Measurements from ENCODE around the gene SLX9.
A peak's percentile ranks its signal among the peaks of the same experiment; 100 is the strongest.

The SLX9 gene

GRCh38 chr21:45009616-45010015, 69.8 kb downstream of the SLX9 start:
- DNase-seq = no peak

DNA sequence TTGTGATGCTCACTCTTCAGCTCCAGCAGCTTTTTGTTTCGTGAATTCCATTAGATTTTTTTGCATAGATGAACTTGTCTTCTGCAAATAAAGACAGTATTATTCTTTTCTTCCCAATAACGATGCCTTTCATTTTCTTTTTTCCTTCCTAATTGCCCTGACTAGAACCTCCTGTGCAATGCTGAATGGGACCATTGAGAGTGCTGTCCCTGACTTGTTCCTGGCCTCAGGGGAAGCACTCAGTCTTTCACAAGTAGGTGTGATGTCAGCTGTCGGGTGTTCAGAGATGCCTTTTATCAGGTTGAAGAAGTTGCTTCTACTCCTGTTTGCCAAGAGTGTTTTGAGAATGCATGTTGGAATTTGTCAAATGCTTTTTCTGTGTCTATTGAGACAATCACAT, 70.3 kb downstream of the SLX9 start:
- no peak for DNase-seq

DNA sequence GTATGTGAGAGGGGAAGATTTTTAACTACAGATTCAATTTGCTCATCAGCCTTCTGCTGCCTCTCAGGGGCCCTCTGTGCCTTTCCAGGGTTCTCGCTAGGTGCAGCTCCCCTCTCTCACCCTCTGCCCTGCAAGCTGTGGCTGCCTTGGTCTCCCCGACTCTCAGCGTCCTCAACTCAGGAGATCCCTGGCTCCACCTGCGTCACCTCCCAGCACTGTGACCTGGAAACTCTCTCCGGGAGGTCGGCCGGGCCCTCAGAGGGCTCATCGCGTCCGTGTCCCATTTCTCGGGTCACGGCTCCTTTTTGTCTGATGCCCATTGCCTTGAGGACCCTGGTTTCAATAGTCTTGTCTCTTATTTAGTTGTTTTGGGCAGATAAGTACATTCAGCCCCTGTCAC, 71.0 kb downstream of the SLX9 start:
- no peak for DNase-seq

DNA sequence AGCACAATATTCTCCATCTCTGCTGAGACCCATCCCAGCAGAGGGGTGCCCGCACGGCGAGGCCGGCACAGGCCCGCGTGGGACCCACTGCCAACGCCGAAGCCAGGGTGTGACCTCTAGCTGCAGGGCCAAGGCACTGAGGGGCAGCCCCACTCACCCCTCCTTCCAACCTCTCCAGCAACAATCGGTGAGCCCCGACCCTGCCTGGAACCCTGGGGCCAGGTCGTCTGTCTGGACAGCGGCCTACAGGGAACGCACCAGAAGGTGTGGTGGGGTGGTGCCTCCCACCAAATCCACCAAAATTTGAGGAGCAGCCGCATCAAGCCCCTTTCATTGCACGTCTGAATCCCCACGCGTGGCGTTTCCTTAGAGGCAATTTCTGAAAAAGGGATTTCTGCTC, 71.6 kb downstream of the SLX9 start:
- DNase-seq = no peak

GRCh38 chr21:45011911-45012661, 72.3 kb downstream of the SLX9 start:
- no peak for DNase-seq

DNA sequence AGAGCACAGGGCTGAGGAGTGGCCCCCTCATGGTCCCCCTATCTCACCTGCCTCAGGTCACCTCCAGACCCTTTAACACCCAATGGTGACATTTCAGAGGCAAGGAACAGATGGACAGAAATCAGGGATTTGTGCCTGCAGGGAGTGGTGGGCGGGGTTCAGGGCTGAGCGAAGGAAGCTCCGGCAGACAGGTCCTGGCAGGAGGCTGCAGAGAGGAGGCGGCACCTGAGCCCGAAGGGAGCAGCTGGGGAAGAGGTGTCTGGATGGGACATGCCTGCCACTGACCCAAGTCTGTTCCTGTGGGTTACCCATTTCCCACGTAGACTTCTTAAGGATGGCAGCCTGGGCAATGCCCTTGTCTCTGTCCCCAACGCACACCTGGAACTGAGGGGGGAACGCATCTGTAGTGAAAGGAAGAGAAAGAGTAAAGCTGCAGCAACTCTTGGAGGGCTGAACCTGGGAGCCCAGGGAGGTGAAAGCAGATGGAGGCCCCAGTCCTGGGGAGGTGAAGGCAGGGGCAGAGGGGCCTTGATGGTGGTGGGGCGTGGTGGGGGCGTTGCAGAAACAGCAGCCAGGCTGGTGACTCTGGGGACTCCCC, 72.9 kb downstream of the SLX9 start:
- DNase-seq = no peak

GRCh38 chr21:45013260-45013841, 73.5 kb downstream of the SLX9 start:
- DNase-seq = no peak

DNA sequence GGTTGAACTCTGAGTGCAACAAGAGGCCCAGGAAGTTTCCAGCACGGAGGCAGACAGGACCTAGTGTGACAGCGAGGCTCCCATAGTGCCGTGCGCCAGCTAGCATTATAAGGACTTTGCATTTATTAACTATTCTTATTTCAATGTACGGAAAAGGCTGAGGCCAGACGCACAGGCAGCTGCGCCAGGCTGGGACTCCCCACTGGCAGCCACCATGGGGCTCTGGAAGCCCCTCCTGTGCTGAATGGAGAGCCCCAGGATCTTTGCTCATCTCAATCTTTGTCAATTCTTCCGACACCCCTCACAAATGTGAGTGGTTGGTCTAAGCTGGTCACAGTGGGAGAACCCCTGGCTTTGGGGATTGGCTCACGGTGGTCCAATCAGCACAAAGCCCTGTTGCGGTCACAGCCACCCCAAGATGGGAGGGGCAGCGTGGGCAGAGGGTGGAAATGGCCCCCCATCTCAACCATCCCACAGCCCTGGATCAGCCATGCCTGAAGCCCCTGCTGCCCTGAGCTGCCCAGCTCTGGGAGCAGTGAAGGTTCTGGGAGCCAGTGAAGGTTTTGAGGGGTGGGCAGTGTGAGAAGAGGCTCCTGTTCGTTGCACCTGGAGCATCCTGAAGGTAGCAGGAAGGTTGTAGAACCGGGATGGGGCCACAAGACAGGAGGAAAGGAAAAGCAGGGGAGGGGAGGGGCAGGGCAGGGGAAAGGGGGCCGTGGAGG, 75.1 kb downstream of the SLX9 start:
- DNase-seq = no peak

- DNase-seq = no peak
These were observed 75.6 kb downstream of the SLX9 start for GRCh38 chr21:45015469-45015860.

DNA sequence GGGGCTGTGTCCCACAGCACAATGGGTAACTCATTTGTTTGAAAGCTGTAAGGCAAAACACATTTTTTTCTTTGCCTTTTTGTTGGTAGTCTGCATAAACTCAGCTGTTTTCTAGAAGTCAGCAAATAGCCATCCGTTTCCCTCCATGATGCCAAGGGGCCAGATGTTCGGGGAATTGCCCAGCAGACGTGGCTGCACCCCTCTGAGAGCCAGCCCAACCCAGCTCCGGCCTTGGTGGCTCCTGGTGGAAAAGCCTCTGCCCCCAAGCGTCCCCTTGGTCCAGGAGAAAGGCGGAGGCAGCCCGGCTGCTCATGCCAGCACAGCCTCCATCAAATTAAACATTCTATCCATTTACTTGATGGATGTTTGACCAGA, 76.2 kb downstream of the SLX9 start:
- no peak for DNase-seq

DNA sequence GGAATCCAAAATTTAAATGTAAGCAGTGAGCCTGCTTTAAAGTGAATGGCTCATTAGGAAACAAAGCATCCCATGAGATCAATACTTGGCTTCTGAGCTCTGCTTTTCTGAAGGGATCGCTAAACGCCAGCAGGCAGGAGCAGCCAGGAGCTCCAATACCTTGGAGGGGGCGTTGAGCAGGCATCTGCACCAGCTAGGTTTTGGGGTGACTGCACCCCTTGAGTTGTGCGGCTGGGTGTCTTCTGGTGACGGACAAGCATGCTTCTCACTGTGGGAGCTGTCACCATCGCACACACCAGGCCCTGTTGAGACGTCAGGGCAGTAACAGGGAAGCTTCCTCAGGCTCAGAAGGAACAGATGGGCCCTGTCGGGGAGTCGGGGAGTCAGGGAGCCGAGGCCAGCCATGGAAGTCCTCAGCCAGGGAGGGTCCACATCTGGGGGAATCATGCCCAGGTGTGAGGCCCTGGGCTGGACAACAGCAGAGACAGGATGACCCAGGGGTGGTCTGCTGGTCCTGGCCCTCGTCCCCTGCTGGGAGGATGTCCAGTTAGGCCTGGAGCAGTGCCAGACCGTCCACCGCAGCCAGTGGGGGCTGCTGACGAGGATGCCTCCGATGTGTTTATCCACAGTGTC, 76.7 kb downstream of the SLX9 start:
- DNase-seq = no peak

DNA sequence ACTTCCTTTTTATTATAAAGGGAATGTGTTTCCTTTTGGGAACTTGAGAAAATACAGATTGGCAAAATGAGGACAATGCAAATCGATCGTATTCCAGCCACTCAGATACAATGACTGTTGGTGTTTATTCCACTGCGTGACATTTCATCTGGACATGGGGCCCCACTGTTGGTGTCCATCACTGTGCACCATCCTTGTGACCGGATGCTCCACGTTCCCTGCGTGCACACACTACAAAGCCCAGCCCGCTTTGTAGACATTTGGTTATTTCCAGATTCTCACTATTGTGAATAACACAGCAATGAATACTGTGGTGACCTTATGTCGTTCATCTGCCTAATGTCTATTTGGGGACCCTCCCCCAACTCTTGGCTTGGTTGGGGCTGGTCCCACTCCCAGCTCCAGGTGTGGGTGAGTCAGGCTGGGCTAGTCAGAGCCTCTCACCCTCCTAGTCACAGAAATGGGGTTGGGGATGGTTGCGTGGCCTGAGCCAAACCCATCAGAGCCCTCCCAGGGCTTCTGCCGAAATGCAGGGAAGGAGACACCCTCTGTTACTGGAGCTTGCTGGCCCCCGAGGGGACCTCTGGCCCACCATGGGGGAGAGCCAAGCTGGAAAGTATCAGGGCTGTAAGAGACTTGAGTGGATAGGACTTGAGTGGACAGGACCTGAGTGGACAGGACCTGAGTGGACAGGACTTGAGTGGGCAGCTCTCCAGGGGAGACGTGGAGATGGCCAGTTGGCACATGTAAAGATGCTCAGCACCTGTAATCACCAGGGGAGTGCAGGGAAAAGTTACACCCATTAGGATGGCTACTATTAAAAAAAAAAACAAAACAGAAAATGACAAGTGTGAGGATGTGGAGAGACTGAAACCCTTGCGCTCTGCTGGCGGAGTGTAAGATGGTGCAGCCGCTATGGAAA, 77.5 kb downstream of the SLX9 start:
- DNase-seq = no peak

DNA sequence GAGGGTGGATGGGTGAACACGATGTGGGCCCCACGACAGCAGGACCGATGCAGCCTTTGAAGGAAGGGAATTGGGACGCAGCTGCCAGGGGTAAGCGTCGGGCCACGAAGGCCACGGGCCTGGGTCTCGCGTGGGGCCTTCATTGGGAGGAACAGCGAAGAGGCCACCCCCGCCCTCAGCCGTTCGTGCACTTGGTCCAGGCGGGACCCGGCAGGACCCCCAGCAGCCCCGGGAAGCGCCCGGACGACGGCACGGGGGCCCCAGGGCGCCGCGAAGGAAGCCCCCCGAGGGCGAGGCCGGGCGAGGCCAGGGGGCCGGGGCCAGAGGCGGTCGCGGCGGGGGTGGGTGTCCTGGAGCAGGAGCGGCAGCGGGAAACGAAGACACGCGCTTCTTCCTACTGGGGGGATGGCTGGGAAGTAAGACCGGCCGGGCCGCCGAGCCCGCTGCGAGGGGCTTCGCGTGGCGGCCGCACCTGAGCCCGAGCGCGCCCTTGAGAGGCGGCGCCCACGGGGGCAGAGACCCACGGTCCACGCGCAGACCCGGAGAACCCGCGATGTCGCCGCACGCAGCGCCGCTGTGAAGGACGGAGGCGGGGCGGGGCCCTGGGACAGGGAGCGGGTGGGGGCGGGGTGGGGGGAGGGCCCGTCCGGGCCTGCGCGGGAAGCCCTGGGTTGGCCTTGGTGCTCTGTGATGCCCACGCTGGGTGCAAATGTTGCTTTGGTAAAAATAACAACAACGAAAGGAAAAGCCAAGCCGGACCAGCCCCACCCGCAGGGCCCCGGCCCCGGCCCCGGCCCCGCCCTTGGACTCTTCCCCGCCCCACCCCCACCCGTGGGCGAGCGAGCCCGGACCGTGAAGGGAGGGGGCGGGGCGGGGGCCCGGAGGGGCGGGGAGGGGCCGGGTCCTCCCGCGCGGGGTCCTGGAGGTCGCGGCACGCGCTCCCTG, 78.6 kb downstream of the SLX9 start:
- DNase-seq = no peak

- no peak for DNase-seq
These were observed 79.5 kb downstream of the SLX9 start for GRCh38 chr21:45019076-45019886.

DNA sequence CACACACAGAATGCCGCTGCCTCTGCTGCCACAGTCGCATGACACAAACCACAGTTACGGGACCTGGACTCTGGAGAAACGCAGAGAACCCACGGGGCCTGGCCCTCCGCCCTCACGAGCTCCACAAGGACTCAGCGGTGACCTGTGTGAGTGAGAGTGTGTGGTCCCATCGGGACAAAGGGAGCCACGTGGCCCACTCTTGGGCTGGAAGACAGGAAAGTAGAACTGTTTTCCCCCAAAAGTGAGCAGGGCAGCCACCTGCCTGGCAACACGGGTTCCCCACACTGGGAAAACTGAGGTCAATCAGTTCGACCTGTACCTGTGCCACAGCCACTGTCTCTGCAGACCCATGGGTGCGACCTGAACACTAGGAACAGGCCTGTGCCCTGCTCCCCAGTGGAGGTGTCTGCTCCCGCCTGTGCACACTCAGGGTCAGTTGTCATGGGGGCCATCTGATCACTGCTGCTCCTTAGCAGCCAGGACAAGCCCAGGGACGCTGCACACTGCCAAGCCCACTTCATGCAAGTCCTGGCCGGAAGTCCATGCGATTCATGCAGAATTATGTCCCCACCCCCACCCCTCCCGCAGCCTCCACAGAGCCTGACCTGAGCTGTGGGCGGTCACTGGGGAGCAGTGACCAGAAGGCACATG, 80.2 kb downstream of the SLX9 start:
- DNase-seq = no peak

GRCh38 chr21:45020629-45021427, 81.0 kb downstream of the SLX9 start:
- DNase-seq = peak; percentile 32

DNA sequence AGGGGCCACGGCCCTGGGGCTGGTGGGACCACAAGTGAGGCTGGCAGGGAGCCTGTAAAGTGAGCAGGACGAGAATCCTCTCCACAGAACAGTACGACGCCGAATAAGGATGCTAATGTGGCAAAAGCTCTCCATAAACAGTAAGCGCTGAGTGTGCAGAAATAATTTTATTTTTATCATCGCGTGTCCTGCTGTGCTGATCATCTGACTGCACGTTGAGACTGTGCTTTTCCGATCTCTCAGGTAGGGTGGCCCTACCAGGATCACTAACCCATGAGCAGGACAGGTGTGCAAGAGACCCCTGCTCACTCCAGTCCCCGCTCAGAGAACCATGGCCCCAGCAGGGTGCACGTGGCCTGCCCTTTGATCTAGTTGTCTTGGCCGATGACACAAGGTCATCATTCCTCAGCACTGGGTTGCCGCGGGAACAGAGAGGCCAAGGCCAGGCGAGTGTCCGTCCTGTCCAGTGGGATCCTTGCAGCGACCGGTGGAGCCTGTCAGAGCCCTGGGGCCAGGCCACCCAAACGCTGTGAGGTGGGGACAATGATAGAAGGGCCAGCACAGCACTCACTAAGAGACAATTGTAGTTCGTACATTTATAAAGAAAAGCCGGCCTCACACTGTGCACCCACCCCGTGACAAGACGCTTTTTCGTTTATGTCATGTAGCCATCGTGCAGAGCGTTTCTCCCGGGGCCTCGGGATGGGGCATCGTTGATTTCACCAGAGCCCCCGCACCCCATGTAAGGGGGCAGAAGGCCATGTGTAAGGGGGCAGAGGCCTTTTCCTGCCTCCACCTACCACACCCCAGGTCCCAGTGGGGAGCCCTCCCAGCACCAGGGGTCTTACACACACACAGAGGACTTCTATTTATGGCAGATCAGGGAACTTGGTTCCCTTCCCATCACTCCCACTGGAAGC, 81.9 kb downstream of the SLX9 start:
- DNase-seq = no peak

DNA sequence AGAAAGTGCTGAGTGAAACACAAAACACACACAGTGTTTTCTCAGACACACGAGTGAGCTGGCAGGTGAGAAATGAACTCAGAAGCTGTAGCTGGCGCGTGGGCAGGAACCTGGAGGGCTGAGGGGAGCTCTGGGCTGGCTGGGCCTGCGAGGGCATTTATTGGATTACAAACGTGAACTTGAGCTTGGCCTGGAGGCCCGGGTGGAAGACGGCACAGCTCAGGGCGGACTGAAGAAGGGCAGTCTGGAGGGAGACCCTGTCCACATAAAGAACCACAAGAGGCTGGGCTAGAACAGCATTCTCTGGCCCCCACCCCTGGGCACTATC, 82.5 kb downstream of the SLX9 start:
- DNase-seq = no peak
